Measurements from ENCODE around the gene ZAR1. TPM values are rescaled to one million over a fixed set of nuclear protein-coding genes. Genes with fewer than 3 reads are reported as not detected.

Gene ZAR1
- total RNA-seq, 2 experiments from 2014 or later = not detected

DNA sequence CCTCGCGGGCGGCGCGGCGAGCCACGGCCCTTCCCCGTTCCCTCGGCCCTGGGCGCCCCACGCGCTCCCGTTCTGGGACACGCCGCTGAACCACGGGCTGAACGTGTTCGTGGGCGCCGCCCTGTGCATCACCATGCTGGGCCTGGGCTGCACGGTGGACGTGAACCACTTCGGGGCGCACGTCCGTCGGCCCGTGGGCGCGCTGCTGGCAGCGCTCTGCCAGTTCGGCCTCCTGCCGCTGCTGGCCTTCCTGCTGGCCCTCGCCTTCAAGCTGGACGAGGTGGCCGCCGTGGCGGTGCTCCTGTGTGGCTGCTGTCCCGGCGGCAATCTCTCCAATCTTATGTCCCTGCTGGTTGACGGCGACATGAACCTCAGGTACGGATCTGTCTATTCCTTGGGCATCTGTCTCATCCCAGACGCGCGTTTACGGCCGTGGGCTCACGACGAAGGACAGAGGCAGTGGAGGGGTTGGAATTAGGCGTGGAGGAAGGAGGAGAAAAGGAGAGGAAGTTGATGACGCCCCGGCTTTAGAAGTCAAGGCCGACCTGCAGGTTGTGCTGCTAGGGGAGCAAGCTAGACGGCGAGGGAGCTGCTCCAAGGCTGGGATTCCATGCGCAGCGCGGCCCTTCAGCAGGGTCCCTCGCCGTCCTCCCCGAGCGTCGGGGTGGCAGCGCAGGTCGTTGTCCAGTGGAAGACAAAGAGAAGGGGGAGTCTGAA lies 6.1 kb upstream of the ZAR1 start:
- H3K4me2 ChIP-seq (ENCODE audit: low read length) = no peak overlapping the region
- CTCF ChIA-PET (ENCODE audit: unreplicated experiment) = no interaction called here
- H3K4me1 ChIP-seq (ENCODE audit: insufficient read depth, low read length, poor library complexity, severe bottlenecking) = no peaks in the 10 kb centered on the region
- BruUV-seq (replicated peaks) = no TSS peak
- H3K27ac ChIP-seq (ENCODE audit: low read depth, low read length, poor library complexity, severe bottlenecking) = no peak overlapping the region
- H4K20me1 ChIP-seq (ENCODE audit: insufficient read depth, low read length) = no peaks in the 10 kb centered on the region
- POLR2A ChIA-PET = no interaction called here
- H3K79me2 ChIP-seq (ENCODE audit: insufficient read depth, low read depth, low read length) = no peaks in the 10 kb centered on the region
- no peaks in the 10 kb centered on the region for H3K9me3 ChIP-seq (ENCODE audit: low read length)
- TF ChIP-seq EZH2phosphoT487 (IDR thresholded peaks at IDR 0.05; ENCODE audit: borderline replicate concordance, low read depth, low read length) = no peak
- TF ChIP-seq, protein P1, sequence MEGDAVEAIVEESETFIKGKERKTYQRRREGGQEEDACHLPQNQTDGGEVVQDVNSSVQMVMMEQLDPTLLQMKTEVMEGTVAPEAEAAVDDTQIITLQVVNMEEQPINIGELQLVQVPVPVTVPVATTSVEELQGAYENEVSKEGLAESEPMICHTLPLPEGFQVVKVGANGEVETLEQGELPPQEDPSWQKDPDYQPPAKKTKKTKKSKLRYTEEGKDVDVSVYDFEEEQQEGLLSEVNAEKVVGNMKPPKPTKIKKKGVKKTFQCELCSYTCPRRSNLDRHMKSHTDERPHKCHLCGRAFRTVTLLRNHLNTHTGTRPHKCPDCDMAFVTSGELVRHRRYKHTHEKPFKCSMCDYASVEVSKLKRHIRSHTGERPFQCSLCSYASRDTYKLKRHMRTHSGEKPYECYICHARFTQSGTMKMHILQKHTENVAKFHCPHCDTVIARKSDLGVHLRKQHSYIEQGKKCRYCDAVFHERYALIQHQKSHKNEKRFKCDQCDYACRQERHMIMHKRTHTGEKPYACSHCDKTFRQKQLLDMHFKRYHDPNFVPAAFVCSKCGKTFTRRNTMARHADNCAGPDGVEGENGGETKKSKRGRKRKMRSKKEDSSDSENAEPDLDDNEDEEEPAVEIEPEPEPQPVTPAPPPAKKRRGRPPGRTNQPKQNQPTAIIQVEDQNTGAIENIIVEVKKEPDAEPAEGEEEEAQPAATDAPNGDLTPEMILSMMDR (conservative IDR thresholded peaks at IDR 0.05; ENCODE audit: low read length) = no peak
- intact Hi-C loops (cut with micrococcal nuclease; ENCODE audit: unreplicated experiment) = no loop called here
- DNase-seq (ENCODE audit: low spot score) = no peak
- no peaks in the 10 kb centered on the region for H3K36me3 ChIP-seq (ENCODE audit: insufficient read depth, low read length)
- no peak overlapping the region for H2AFZ ChIP-seq (ENCODE audit: low read length)
- no peaks in the 10 kb centered on the region for H3K9me2 ChIP-seq (ENCODE audit: insufficient read depth, low read length)
- H3K4me3 ChIP-seq (ENCODE audit: low read depth, low read length, poor library complexity, severe bottlenecking) = no peak overlapping the region

DNA sequence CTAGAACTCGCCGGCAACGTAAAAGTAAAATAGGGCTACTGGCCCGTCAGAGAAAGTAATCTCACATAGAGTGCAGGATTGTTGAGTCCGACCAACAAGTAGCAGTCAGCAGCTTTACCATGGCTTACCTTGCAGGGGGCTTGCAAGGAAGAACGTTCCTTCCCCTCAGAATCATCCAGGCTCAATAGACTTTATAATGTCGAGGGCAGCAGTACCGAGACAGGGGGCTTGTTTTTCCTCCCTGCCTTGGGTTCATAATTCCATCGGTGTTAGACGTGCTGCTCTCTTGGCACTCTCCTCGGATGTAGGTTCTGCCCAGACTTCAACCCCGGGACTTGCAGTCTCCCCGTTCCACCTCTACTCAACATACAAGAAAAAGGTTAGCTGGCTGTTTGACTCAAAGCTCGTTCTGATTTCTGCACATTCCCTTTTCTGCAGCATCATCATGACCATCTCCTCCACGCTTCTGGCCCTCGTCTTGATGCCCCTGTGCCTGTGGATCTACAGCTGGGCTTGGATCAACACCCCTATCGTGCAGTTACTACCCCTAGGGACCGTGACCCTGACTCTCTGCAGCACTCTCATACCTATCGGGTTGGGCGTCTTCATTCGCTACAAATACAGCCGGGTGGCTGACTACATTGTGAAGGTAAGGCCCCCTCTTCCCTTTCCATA lies 5.4 kb upstream of the ZAR1 start:
- no peak overlapping the region for H3K4me3 ChIP-seq (ENCODE audit: low read depth, low read length, poor library complexity, severe bottlenecking)
- no peaks in the 10 kb centered on the region for H3K79me2 ChIP-seq (ENCODE audit: insufficient read depth, low read depth, low read length)
- CTCF ChIA-PET (ENCODE audit: unreplicated experiment) = no interaction called here
- H3K27ac ChIP-seq (ENCODE audit: low read depth, low read length, poor library complexity, severe bottlenecking) = no peak overlapping the region
- H4K20me1 ChIP-seq (ENCODE audit: insufficient read depth, low read length) = no peaks in the 10 kb centered on the region
- POLR2A ChIA-PET = no interaction called here
- no peaks in the 10 kb centered on the region for H3K36me3 ChIP-seq (ENCODE audit: insufficient read depth, low read length)
- no peak overlapping the region for H2AFZ ChIP-seq (ENCODE audit: low read length)
- DNase-seq (ENCODE audit: low spot score) = no peak
- H3K9me3 ChIP-seq (ENCODE audit: low read length) = no peaks in the 10 kb centered on the region
- no peak for TF ChIP-seq EZH2phosphoT487 (IDR thresholded peaks at IDR 0.05; ENCODE audit: borderline replicate concordance, low read depth, low read length)
- TF ChIP-seq, protein P1 (conservative IDR thresholded peaks at IDR 0.05; ENCODE audit: low read length) = no peak
- intact Hi-C loops (cut with micrococcal nuclease; ENCODE audit: unreplicated experiment) = no loop called here
- H3K4me1 ChIP-seq (ENCODE audit: insufficient read depth, low read length, poor library complexity, severe bottlenecking) = no peaks in the 10 kb centered on the region
- no peaks in the 10 kb centered on the region for H3K9me2 ChIP-seq (ENCODE audit: insufficient read depth, low read length)
- H3K4me2 ChIP-seq (ENCODE audit: low read length) = no peak overlapping the region
- BruUV-seq (replicated peaks) = no TSS peak

GRCh38 chr4:48489683-48490011 lies 405 bp upstream of the ZAR1 start:
- Histone ChIP-seq H3K36me3 (ENCODE audit: insufficient read depth, low read length) (no peaks in the 10 kb centered on the region), H3K4me1 (ENCODE audit: insufficient read depth, low read length, poor library complexity, severe bottlenecking) (no peaks in the 10 kb centered on the region), H3K9me2 (ENCODE audit: insufficient read depth, low read length) (no peaks in the 10 kb centered on the region), H3K4me2 (ENCODE audit: low read length) (no peak overlapping the region), H3K27ac (ENCODE audit: low read depth, low read length, poor library complexity, severe bottlenecking) (no peak overlapping the region), H4K20me1 (ENCODE audit: insufficient read depth, low read length) (no peaks in the 10 kb centered on the region), H3K79me2 (ENCODE audit: insufficient read depth, low read depth, low read length) (no peaks in the 10 kb centered on the region), H3K4me3 (ENCODE audit: low read depth, low read length, poor library complexity, severe bottlenecking) (no peak overlapping the region), H2AFZ (ENCODE audit: low read length) (no peak overlapping the region), H3K9me3 (ENCODE audit: low read length) (no peaks in the 10 kb centered on the region)
- TF ChIP-seq, protein P1 (conservative IDR thresholded peaks at IDR 0.05; ENCODE audit: low read length) = no peak
- no peak for TF ChIP-seq EZH2phosphoT487 (IDR thresholded peaks at IDR 0.05; ENCODE audit: borderline replicate concordance, low read depth, low read length)
- CTCF ChIA-PET (ENCODE audit: unreplicated experiment) = no interaction called here
- DNase-seq (ENCODE audit: low spot score) = no peak
- intact Hi-C loops (cut with micrococcal nuclease; ENCODE audit: unreplicated experiment) = no loop called here
- POLR2A ChIA-PET = no interaction called here
- no TSS peak for BruUV-seq (replicated peaks)
